ENCODE measurements around the gene ELF2. TPM values are rescaled to one million over a fixed set of nuclear protein-coding genes. Genes with fewer than 3 reads are reported as not detected.
"Not testable (repeated sequence)": the region's sequence is repeated elsewhere in the genome, so short reads cannot be mapped to it uniquely, and the experiment has no call there.

Gene ELF2
- total RNA-seq, 1 donor from 2014 or later: 23.8 TPM

GRCh38 chr4:139184129-139184528 is 7.1 kb upstream of the ELF2 start:
- no peak for ATAC-seq

DNA sequence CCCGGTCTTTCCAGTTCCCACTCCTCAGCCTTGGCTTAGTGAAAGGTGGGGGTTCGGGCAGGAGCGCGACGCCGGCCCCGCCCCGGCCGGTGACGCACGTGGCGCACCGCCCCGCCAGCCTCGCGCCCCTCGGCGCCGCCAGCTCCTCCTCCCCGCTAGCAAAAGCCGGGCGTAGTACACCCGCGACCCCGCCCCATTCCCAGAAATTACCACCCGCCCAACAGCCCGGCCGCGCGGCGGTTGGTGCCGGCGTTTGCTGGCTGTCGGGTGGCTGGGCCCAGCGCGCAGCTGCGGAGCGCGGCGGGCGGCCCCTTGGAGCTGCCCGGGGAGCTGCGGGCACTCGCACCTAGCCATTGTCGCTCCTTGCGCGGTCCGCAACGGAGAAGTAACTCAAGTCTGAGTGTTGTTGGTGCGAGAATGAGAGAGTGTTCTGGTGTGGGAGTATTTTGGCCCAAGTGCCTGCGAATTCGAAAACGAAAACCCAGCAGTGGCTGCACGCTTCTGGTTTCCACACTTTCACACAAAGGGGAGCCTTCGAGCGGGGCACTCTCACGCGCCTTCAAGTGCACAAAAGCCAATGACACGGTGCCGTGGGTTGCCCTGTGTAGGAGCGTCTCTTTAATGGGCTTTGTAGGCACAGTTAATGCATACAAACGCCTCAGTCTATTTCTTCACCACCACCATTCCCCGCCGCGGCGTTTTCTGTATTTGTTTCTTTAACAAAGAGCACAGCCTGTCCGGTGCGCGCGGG is 1.0 kb upstream of the ELF2 start:
- peak; percentile 90 for ATAC-seq

DNA sequence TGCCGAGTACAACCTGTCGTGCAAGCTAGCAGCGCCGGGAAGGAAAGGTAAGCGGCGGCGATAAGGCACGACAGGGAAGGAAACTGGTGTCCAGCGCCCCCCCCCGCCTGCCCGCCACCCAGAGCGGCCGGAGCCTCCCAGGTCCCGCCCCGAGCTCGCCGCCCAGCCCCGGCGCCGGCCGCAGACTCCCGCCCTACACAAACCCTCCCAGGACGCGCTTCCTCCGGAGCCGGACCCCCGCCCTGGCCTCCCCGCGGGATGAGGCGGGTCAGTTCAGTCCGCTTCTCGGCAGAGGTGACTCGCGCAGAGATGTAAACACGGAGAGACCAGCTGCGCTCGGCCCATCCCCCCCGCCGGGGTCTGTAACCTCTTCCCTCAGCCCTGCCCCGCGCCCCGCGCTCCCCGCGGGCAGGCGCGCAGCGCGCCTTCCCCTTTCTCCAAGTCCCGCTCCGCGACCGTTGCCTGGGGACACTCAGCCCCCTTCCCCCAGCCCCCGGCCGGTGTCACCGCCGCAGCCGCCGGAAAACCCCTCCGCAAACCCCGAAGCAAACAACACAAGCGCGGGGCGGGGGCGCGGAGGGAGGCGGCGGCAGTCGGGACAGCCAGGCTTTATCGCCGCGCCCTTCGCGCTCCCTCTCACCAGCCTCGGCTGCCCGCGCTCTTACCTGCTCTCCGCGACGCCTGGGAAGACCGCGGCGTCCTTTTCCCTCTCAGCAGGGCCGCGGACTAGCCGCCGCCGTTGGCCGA is 543 bp downstream of the ELF2 start:
- peak; percentile 44 for ATAC-seq

- ATAC-seq: no peak
These were observed 1.2 kb downstream of the ELF2 start for GRCh38 chr4:139175646-139176301.

DNA sequence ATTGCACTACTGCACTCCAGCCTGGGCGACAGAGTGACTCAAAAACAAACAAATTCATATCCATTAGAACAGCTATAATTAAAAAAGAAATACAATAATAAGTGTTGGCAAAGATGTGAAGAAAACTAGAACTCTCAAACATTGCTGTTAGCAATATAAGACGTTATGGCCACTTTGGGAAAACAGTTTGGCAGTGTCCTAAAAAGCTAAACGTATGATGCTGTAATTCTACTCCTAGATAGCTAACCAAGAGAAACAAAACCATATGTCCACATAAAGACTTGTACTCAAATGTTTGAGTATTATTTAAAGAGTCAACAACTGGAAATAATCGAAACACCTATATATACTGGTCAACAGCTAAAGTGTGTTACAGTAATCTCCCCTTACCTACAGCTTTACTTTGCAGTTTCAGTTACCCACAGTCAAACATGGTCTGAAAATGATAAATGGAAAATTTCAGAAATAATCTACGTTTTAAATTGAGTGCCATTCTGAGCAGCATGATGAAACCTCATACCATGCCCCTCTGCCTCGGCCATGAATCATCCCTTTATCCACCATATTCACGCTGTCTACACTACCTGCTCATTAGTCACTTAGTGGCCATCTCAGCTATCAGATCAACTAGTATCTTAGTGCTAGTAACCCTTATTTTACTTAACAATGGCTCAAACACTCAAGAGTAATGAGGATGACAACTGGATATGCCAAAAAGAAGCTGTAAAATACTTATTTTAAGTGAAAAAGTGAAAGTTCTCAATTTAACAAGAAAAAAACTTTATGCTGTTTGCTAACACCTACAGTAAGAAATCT is 4.9 kb downstream of the ELF2 start:
- ATAC-seq: no peak

- no peak for ATAC-seq
These were observed 6.1 kb downstream of the ELF2 start for GRCh38 chr4:139170932-139171331.

DNA sequence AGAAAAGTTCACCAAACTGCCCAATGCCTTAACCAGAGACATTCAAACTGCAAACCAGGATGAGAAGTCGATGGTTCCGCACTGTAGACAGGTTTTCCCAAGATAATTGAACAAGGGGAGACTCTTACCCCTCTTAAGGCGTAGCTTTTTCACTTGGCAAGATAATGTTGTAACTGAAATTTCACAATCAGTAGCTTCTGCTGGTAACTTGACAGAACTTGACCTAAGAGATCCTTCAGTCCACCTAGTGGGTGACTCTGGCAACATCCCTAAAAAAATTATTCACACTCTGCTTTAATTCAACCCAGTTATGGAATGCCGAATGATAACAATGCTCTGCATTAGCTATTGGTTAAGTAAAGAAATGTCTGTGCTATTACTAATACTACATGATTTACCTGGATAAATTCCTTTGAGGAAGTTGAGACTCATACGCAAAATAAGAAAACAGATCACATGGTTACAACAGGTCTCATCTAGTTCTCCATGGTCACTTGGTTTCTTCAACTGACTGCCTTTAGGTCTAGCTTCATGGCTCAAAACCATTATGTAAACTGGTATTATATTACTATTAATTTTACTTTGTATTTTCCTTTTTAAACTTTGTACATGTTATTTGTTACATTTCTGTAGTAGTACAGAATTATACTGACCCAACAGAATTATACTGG is 9.1 kb downstream of the ELF2 start:
- ATAC-seq: peak; percentile 99

- no peak for ATAC-seq
These were observed 12.3 kb downstream of the ELF2 start for GRCh38 chr4:139164731-139165130.

DNA sequence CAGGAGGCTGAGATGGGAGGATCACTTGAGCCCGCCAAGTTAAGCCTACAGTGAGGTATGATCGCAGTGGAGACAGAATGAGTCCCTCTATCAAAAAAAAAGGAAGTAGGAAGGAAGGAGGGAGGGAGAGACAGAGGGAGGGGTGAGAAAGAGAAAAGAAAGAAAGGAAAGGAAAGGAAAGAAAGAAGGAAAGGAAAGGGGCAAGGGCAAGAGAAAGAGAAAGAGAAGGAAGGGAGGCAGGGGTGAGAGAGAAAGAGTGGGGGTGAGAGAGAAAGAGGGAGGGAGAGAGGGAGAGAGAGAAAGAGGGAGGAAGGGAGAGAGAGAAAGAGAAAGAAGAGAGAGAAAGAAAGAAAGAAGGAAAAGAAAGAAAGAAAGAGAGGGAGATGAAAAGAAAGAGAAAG is 13.2 kb downstream of the ELF2 start:
- no peak for ATAC-seq

GRCh38 chr4:139157977-139158376 is 19.0 kb downstream of the ELF2 start:
- ATAC-seq: not testable (repeated sequence)

DNA sequence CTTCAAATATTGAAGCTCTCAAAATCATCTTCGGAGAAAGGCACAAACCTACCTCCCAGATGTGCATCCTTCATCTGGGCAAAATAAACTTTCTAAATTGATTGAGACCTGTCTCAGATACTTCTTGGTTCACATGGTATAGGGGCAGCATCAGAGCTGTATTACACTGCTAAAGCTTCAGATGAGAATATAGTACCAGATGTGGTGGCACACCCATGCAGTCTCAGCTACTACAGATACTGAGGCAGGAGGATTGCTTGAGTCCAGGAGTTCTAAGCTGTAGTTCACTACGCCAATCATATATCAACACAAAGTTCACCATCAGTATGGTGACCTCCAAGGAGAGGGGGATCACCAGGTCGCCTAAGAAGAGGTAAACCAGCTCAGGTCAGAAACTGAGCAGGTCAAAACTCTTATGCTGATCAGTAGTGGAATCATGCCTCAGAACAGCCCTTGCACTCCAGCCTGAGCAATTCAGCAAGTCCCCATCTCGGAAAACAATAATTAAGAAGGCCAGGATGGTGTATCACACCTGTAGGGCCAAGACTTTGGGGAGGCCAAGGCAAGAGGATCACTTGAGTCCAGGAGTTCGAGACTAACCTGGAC is 22.0 kb downstream of the ELF2 start:
- ATAC-seq: no peak

- no peak for ATAC-seq
These were observed 22.5 kb downstream of the ELF2 start for GRCh38 chr4:139154538-139154937.

DNA sequence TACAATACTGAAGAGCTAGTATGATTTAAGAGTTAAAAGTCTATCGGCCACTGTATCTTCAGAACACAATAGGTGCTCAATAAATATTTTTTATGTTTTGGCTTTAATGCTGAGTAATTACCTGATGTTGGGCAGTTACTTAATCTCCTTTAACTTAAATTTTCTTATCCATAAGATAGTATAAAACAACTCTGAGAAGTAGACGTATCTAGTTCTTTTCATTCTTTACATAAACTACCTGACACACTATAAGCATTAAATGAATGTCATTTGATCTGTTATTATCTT is 22.9 kb downstream of the ELF2 start:
- no peak for ATAC-seq

- ATAC-seq: no peak
These were observed 23.4 kb downstream of the ELF2 start for GRCh38 chr4:139153411-139154133.

DNA sequence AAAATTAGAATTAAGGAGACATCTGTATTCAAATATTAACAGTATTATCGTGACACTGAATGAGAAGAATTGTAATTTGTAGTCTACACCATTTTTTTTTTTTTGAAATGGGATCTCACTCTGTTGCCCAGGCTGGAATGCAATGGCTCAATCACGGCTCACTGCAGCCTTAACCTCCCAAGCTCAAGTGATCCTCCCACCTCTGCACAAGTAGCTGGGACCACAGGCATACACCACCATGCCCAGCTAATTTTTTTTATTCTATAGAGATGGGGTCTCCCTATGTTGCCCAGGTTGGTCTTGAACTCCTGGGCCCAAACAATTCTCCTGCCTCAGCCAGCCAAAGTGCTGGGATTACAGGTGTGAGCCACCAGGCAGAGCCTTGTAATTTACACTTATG is 24.8 kb downstream of the ELF2 start:
- ATAC-seq: no peak

DNA sequence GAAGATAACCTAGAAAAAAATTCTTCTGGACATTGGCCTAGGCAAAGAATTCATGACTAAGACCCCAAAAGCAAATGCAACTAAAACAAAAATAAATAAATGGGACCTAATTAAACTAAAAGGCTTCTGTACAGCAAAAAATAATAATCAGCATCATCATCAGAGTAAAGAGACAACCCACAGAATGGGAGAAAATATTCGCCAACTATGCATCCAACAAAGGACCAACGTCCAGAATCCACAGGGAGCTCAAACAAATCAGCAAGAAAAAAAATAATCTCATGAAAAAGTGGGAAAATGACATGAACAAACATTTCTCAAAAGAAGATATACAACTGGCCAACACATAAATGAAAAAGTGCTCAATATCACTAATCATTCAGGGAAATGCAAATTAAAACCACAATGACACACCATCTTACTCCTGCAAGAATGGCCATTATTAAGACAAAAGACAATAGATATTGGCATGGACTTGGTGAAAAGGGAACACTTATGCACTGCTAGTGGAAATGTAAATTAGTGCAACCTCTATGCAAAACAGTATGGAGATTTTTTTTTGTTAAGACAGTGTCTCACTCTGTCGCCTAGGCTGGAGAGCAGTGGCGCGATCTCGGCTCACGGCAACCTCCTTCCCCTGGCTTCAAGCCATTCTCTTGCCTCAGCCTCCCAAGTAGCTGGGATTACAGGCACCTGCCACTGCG is 29.9 kb downstream of the ELF2 start:
- no peak for ATAC-seq

- ATAC-seq: no peak
These were observed 31.5 kb downstream of the ELF2 start for GRCh38 chr4:139145552-139145932.

GRCh38 chr4:139144911-139145551 is 32.0 kb downstream of the ELF2 start:
- no peak for ATAC-seq

- ATAC-seq: peak; percentile 73
These were observed 32.7 kb downstream of the ELF2 start for GRCh38 chr4:139144161-139144859.

All from esophagus mucosa (tissue), 1 donor.